MM.1S (cell line): Measurements from ENCODE around the gene GLOD5.

Experiments
- DNase-seq: peaks from one replicate; pipeline ENCODE4 v3.0.0-alpha.2; 2015
- H2AFZ ChIP-seq: fragments of 300-600 bp; sonication (generic); 2 replicates; pipeline ENCODE4 v1.6.0; 2016; ENCODE audit warnings: antibody characterized with exemption, low read length
- H3F3A ChIP-seq: fragments of 300-600 bp; sonication (generic); 2 replicates; pipeline ENCODE4 v1.6.1; 2016; ENCODE audit warnings: mild to moderate bottlenecking, antibody characterized with exemption, low read length, moderate library complexity, mixed read lengths; ENCODE audit not compliant: insufficient read depth
- H3K27ac ChIP-seq: fragments of 300-600 bp; sonication (generic); 2 replicates; pipeline ENCODE4 v1.5.1; 2016; ENCODE audit warnings: mild to moderate bottlenecking, low read length
- H3K27me3 ChIP-seq: fragments of 300-600 bp; sonication (generic); replicated peaks from 2 replicates; pipeline ENCODE4 v1.6.0; 2016; ENCODE audit warnings: low read length; ENCODE audit not compliant: insufficient read depth
- H3K36me3 ChIP-seq: fragments of 300-600 bp; sonication (generic); replicated peaks from 2 replicates; pipeline ENCODE4 v1.6.1; 2016; ENCODE audit warnings: mild to moderate bottlenecking, low read length, mixed read lengths; ENCODE audit not compliant: insufficient read depth
- H3K4me1 ChIP-seq: fragments of 300-600 bp; sonication (generic); 2 replicates; pipeline ENCODE4 v1.6.1; 2016; ENCODE audit warnings: low read length, mixed read lengths
- H3K4me2 ChIP-seq: fragments of 300-600 bp; sonication (generic); 2 replicates; pipeline ENCODE4 v1.6.0; 2016; ENCODE audit warnings: low read depth, low read length
- H3K4me3 ChIP-seq: fragments of 300-600 bp; sonication (generic); 2 replicates; pipeline ENCODE4 v1.5.1; 2016; ENCODE audit warnings: low read length, mixed read lengths
- H3K79me2 ChIP-seq: fragments of 300-600 bp; sonication (generic); 2 replicates; pipeline ENCODE4 v1.6.1; 2016; ENCODE audit warnings: mixed run types, low read length, mixed read lengths
- H3K9ac ChIP-seq: fragments of 300-600 bp; sonication (generic); 2 replicates; pipeline ENCODE4 v1.6.1; 2016; ENCODE audit warnings: low read length, mixed read lengths
- H3K9me2 ChIP-seq: fragments of 300-600 bp; sonication (generic); replicated peaks from 2 replicates; pipeline ENCODE4 v1.6.1; 2016; ENCODE audit warnings: mild to moderate bottlenecking, low read length, mixed read lengths; ENCODE audit not compliant: insufficient read depth
- H3K9me3 ChIP-seq: fragments of 300-600 bp; sonication (generic); replicated peaks from 2 replicates; pipeline ENCODE4 v1.6.1; 2016; ENCODE audit warnings: mild to moderate bottlenecking, low read length, mixed read lengths; ENCODE audit not compliant: insufficient read depth
- H4K20me1 ChIP-seq: fragments of 300-600 bp; sonication (generic); 2 replicates; pipeline ENCODE4 v1.6.1; 2016; ENCODE audit warnings: mild to moderate bottlenecking, low read length, moderate library complexity, mixed read lengths; ENCODE audit not compliant: insufficient read depth
- EZH2 ChIP-seq: fragments of 300-600 bp; sonication (generic); optimal IDR thresholded peaks from 2 replicates; pipeline ENCODE3; 2017; ENCODE audit warnings: low read depth, mild to moderate bottlenecking, antibody characterized with exemption, low read length, mixed read lengths
- EZH2phosphoT487 ChIP-seq: fragments of 300-600 bp; sonication (generic); IDR thresholded peaks from 2 replicates; pipeline ENCODE4 v1.6.1; 2018; ENCODE audit warnings: antibody characterized with exemption, low read length
- TF ChIP-seq, protein P1 (sequence below): fragments of 300-600 bp; sonication (generic); IDR thresholded peaks from 2 replicates; pipeline ENCODE4 v1.5.1; 2016; ENCODE audit warnings: antibody characterized with exemption, low read length, mixed read lengths

Gene GLOD5

DNA sequence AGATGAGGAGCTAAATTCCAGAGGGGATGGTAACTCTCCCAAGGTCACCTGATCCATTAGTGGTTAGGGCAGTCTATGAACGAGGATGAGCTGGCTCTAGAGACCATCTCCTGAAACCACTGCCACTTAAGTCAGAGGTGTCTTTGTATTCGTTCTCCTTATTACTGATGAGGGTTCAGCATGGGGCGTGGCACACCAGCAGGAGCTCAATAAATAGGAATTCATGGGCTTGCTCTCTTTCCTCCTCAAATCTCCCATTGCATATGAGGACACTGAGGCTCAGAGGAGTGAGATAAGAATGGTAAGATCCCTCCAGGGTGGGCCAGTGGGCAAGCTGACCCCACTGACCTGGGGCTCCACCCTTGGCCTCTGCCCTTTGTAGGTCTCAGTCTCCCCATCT lies 23.2 kb downstream of the GLOD5 start:
- no peaks in the 10 kb centered on the region for H3K36me3 ChIP-seq
- H3K27me3 ChIP-seq = no peaks in the 10 kb centered on the region
- H3F3A ChIP-seq = no peaks in the 10 kb centered on the region
- no peaks in the 10 kb centered on the region for H4K20me1 ChIP-seq
- no peaks in the 10 kb centered on the region for H3K9me3 ChIP-seq
- TF ChIP-seq EZH2phosphoT487 (no peak), EZH2 (no peak)
- TF ChIP-seq, protein P1, sequence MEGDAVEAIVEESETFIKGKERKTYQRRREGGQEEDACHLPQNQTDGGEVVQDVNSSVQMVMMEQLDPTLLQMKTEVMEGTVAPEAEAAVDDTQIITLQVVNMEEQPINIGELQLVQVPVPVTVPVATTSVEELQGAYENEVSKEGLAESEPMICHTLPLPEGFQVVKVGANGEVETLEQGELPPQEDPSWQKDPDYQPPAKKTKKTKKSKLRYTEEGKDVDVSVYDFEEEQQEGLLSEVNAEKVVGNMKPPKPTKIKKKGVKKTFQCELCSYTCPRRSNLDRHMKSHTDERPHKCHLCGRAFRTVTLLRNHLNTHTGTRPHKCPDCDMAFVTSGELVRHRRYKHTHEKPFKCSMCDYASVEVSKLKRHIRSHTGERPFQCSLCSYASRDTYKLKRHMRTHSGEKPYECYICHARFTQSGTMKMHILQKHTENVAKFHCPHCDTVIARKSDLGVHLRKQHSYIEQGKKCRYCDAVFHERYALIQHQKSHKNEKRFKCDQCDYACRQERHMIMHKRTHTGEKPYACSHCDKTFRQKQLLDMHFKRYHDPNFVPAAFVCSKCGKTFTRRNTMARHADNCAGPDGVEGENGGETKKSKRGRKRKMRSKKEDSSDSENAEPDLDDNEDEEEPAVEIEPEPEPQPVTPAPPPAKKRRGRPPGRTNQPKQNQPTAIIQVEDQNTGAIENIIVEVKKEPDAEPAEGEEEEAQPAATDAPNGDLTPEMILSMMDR = no peak
- H3K9me2 ChIP-seq = no peaks in the 10 kb centered on the region
- H3K9ac ChIP-seq = no peak overlapping the region
- no peaks in the 10 kb centered on the region for H3K4me1 ChIP-seq
- no peak overlapping the region for H2AFZ ChIP-seq
- DNase-seq = no peak
- no peak overlapping the region for H3K27ac ChIP-seq
- H3K4me3 ChIP-seq = no peak overlapping the region
- no peaks in the 10 kb centered on the region for H3K79me2 ChIP-seq
- no peak overlapping the region for H3K4me2 ChIP-seq

DNA sequence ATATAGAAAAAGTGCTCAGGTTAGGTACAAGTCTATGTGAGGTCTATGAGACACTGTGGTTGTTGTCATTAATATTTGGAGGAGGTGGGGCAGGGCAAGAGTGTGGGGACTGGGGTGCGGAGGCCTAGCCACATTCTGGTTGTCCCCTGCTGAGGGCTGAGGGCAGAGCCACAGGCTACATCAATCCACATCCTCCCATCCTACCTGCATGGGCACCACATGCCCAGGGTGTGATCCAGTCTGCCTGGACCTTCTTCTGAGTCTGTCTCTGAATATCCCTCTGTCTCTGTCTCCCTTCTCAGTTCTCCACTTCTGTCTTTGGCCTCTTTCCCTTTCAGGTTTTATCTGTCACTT lies 23.6 kb downstream of the GLOD5 start:
- Histone ChIP-seq H3K4me2 (no peak overlapping the region), H3K27me3 (no peaks in the 10 kb centered on the region), H3K4me1 (no peaks in the 10 kb centered on the region), H3K9me3 (no peaks in the 10 kb centered on the region), H2AFZ (no peak overlapping the region), H3K27ac (no peak overlapping the region), H3F3A (no peaks in the 10 kb centered on the region), H3K79me2 (no peaks in the 10 kb centered on the region), H3K36me3 (no peaks in the 10 kb centered on the region), H3K4me3 (no peak overlapping the region), H4K20me1 (no peaks in the 10 kb centered on the region), H3K9me2 (no peaks in the 10 kb centered on the region), H3K9ac (no peak overlapping the region)
- DNase-seq = no peak
- TF ChIP-seq EZH2 (no peak), EZH2phosphoT487 (no peak)
- TF ChIP-seq, protein P1 = no peak

DNA sequence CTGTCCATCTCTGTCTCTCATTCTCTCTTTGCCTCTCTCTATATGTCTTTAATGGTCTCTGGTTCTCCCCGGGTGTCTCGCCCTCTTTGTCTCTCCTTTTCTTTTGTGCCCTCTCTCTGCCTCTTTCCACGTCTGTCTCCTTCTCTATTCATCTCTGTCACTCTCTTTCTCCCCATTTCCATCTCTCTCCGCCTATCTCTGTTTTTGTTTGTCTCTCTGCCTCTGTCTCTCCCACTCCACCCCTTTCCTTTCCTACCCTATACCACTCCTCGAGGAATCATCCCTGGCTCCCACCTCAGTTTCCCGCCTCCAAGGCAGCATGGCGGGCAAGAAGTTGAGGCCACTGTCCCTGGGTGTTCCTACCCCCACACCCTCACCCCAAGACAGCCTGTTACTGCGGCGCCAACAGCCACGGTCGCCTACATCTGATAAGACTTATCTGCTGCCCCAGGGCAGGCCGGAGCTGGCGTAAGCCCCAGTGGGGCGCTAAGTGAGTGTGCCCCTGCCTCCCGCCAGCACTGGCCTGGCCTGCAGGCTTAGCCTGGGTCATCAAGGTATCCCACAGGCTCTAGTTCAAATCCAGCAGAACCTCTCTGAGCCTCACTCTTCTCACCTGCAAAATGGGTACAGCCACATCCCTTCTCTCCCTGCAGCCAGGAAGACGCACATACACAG lies 24.1 kb downstream of the GLOD5 start:
- no peaks in the 10 kb centered on the region for H3K9me3 ChIP-seq
- H3K4me1 ChIP-seq = no peaks in the 10 kb centered on the region
- H3K9me2 ChIP-seq = no peaks in the 10 kb centered on the region
- H3K79me2 ChIP-seq = no peaks in the 10 kb centered on the region
- H3K4me3 ChIP-seq = no peak overlapping the region
- no peak overlapping the region for H3K27ac ChIP-seq
- H3K27me3 ChIP-seq = no peaks in the 10 kb centered on the region
- no peak overlapping the region for H3K9ac ChIP-seq
- TF ChIP-seq EZH2phosphoT487 (no peak), EZH2 (no peak)
- TF ChIP-seq, protein P1 = no peak
- no peaks in the 10 kb centered on the region for H3F3A ChIP-seq
- H3K36me3 ChIP-seq = no peaks in the 10 kb centered on the region
- H4K20me1 ChIP-seq = no peaks in the 10 kb centered on the region
- DNase-seq = no peak
- H2AFZ ChIP-seq = no peak overlapping the region
- H3K4me2 ChIP-seq = no peak overlapping the region
